Retinal pigment epithelial cell (primary cell): ENCODE results near the gene EIF3L.
A peak's percentile ranks its signal among the peaks of the same experiment; 100 is the strongest.

Experiments used
- DNase-seq: peaks from one replicate; pipeline ENCODE4 v3.0.0-alpha.2; 2010; ENCODE audit warnings: low read depth
- H3K4me3 ChIP-seq: 2 replicates; pipeline ENCODE4 v1.5.1; 2011; ENCODE audit warnings: mild to moderate bottlenecking, low read length, control low read depth, moderate library complexity
- CTCF ChIP-seq: conservative IDR thresholded peaks from 2 replicates; pipeline ENCODE4 v1.5.1; 2011; ENCODE audit warnings: low read depth, low read length, control low read depth, inconsistent platforms

The EIF3L gene

GRCh38 chr22:37846433-37846832 is 2.8 kb upstream of the EIF3L start:
- DNase-seq: no peak
- no peak for TF ChIP-seq CTCF

GRCh38 chr22:37848587-37849088 is 581 bp upstream of the EIF3L start:
- TF ChIP-seq CTCF: no peak
- DNase-seq: no peak
- peak overlapping the region; percentile 99 for H3K4me3 ChIP-seq

More at GRCh38 chr22:37846433-37846832, 2.8 kb upstream of the EIF3L start:
- no peak overlapping the region for H3K4me3 ChIP-seq

GRCh38 chr22:37850801-37851200 is 1.6 kb downstream of the EIF3L start:
- no peak for DNase-seq
- H3K4me3 ChIP-seq: no peak overlapping the region
- TF ChIP-seq CTCF: no peak

GRCh38 chr22:37852418-37852817 is 3.2 kb downstream of the EIF3L start:
- TF ChIP-seq CTCF: no peak
- DNase-seq: no peak

GRCh38 chr22:37854946-37855345 is 5.7 kb downstream of the EIF3L start:
- H3K4me3 ChIP-seq: no peak overlapping the region
- no peak for DNase-seq
- no peak for TF ChIP-seq CTCF

More at GRCh38 chr22:37852418-37852817, 3.2 kb downstream of the EIF3L start:
- H3K4me3 ChIP-seq: no peak overlapping the region

GRCh38 chr22:37855462-37855861 is 6.2 kb downstream of the EIF3L start:
- DNase-seq: no peak
- H3K4me3 ChIP-seq: no peak overlapping the region
- no peak for TF ChIP-seq CTCF

- DNase-seq: no peak
- H3K4me3 ChIP-seq: no peak overlapping the region
- TF ChIP-seq CTCF: no peak
Observed at GRCh38 chr22:37860796-37861421, 11.7 kb downstream of the EIF3L start.
